Measurements from ENCODE around the gene NOTCH3. TPM values are rescaled to one million over a fixed set of nuclear protein-coding genes. Genes with fewer than 3 reads are reported as not detected.

Gene NOTCH3
- total RNA-seq, 1 experiment from 2014 or later = 44.7 TPM

DNA sequence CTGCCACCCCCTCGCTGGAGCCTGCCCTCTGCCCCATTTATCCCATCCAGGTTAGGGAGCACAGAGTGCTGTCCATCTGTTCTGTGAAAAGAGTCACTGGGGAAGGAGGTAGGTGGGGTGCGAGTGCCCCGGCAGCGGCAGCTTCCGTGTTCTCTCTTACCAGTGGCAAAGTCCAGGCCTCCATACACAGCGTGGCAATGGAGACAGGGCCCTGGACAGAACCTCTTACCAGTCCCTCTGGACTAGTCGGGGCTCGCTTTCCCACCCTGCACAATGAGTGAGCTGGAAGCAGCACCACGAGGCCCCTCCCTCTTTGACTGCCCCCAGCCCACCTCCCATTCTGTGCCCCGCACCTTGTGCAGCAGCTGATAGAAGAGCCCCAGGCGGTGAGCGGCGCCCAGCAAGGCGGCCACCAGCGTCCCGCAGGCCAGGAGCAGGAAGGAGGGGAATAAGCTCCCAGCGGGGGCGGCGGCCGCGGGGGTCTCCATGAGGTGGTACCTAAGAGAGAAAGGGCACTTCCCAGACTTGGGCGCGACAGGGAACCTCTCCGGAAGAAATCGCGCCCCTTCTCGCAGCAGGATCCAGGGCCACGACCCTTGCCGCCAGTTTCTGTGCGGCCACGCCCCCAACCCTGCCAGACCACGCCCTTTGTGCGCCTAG lies 76.1 kb downstream of the NOTCH3 start:
- H3K27me3 Mint-ChIP-seq (ENCODE audit: unreplicated experiment) = no peaks in the 10 kb centered on the region
- CTCF ChIA-PET = interaction anchor here (1.1 kb wide), 1 partner anchor 33 kb away, joined by 6 read pairs; no protein-coding TSS in a partner anchor
- intact Hi-C loops (cut with micrococcal nuclease; ENCODE audit: unreplicated experiment) = loop anchor here (1.0 kb wide), 1 partner anchor 26 kb away; no protein-coding TSS in a partner anchor
- H3K4me1 Mint-ChIP-seq (ENCODE audit: low read depth, unreplicated experiment) = no peaks in the 10 kb centered on the region
- peak overlapping the region; percentile 95 for H3K27ac Mint-ChIP-seq (ENCODE audit: unreplicated experiment)
- peaks cover 24% of the 10 kb centered on the region for H3K36me3 Mint-ChIP-seq (ENCODE audit: insufficient read depth, unreplicated experiment)
- H3K9me3 Mint-ChIP-seq (ENCODE audit: low read depth, unreplicated experiment) = no peaks in the 10 kb centered on the region
- DNase-seq = peak; percentile 6
- no TSS peak for BruUV-seq (replicated peaks)
- H3K4me3 Mint-ChIP-seq (ENCODE audit: low read depth, unreplicated experiment) = peak overlapping the region; percentile 89
- TF ChIP-seq, protein P1, sequence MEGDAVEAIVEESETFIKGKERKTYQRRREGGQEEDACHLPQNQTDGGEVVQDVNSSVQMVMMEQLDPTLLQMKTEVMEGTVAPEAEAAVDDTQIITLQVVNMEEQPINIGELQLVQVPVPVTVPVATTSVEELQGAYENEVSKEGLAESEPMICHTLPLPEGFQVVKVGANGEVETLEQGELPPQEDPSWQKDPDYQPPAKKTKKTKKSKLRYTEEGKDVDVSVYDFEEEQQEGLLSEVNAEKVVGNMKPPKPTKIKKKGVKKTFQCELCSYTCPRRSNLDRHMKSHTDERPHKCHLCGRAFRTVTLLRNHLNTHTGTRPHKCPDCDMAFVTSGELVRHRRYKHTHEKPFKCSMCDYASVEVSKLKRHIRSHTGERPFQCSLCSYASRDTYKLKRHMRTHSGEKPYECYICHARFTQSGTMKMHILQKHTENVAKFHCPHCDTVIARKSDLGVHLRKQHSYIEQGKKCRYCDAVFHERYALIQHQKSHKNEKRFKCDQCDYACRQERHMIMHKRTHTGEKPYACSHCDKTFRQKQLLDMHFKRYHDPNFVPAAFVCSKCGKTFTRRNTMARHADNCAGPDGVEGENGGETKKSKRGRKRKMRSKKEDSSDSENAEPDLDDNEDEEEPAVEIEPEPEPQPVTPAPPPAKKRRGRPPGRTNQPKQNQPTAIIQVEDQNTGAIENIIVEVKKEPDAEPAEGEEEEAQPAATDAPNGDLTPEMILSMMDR (IDR thresholded peaks at IDR 0.05; ENCODE audit: unreplicated experiment) = no peak

- Mint-ChIP-seq H3K4me1 (ENCODE audit: low read depth, unreplicated experiment) (no peaks in the 10 kb centered on the region), H3K27me3 (ENCODE audit: unreplicated experiment) (no peaks in the 10 kb centered on the region), H3K27ac (ENCODE audit: unreplicated experiment) (peak overlapping the region; percentile 95), H3K4me3 (ENCODE audit: low read depth, unreplicated experiment) (peak overlapping the region; percentile 89), H3K36me3 (ENCODE audit: insufficient read depth, unreplicated experiment) (peaks cover 24% of the 10 kb centered on the region), H3K9me3 (ENCODE audit: low read depth, unreplicated experiment) (no peaks in the 10 kb centered on the region)
- intact Hi-C loops (cut with micrococcal nuclease; ENCODE audit: unreplicated experiment) = no loop called here
- TF ChIP-seq, protein P1 (IDR thresholded peaks at IDR 0.05; ENCODE audit: unreplicated experiment) = no peak
- no TSS peak for BruUV-seq (replicated peaks)
- CTCF ChIA-PET = interaction anchor here (1.1 kb wide), 1 partner anchor 32 kb away, joined by 6 read pairs; no protein-coding TSS in a partner anchor
- DNase-seq = no peak
Measured at GRCh38 chr19:15123900-15124299, 76.9 kb downstream of the NOTCH3 start.

DNA sequence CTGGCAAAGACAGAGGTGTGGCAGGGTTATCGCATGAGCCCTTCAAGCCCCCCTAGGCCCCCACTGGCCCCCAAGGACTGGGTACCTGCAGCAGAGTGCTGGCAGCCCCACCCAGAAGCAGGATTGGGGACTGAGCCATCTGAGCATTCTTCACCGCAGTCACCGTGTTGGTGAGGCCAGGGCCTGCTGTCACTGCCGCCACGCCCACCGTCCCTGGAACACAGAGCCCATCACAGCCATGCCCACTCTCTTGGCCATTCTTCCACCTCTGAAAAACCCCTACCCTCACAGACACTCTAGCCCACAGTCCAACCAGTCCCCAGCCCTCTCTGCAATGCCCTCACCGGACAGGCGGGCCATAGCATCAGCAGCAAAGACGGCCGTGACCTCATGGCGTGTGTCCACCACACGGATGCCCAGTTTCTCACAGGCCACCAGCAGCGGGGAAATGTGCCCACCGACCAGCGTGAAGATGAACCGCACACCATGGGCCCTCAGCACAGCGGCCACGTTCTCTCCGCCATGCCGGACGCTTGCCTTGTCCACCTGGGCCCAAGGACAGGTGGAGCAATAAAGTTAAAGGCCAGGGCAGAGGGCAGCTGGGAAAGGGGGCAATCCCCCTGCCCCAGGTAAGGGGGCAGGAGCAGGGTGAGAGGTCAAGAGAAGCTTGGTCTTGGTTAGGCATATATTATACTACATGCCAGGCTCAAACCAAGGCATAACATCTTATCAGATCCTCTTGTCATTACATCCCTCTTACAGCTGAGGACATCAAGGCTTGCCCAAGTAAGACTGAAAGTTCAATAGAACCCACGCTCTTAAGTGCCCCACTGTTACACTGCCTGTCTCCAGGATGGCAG lies 77.5 kb downstream of the NOTCH3 start:
- no peak overlapping the region for H3K27ac Mint-ChIP-seq (ENCODE audit: unreplicated experiment)
- no peaks in the 10 kb centered on the region for H3K27me3 Mint-ChIP-seq (ENCODE audit: unreplicated experiment)
- CTCF ChIA-PET = no interaction called here
- intact Hi-C loops (cut with micrococcal nuclease; ENCODE audit: unreplicated experiment) = no loop called here
- peaks cover 30% of the 10 kb centered on the region for H3K36me3 Mint-ChIP-seq (ENCODE audit: insufficient read depth, unreplicated experiment)
- BruUV-seq (replicated peaks) = no TSS peak
- TF ChIP-seq, protein P1 (IDR thresholded peaks at IDR 0.05; ENCODE audit: unreplicated experiment) = no peak
- no peaks in the 10 kb centered on the region for H3K9me3 Mint-ChIP-seq (ENCODE audit: low read depth, unreplicated experiment)
- no peaks in the 10 kb centered on the region for H3K4me1 Mint-ChIP-seq (ENCODE audit: low read depth, unreplicated experiment)
- H3K4me3 Mint-ChIP-seq (ENCODE audit: low read depth, unreplicated experiment) = no peak overlapping the region
- no peak for DNase-seq

DNA sequence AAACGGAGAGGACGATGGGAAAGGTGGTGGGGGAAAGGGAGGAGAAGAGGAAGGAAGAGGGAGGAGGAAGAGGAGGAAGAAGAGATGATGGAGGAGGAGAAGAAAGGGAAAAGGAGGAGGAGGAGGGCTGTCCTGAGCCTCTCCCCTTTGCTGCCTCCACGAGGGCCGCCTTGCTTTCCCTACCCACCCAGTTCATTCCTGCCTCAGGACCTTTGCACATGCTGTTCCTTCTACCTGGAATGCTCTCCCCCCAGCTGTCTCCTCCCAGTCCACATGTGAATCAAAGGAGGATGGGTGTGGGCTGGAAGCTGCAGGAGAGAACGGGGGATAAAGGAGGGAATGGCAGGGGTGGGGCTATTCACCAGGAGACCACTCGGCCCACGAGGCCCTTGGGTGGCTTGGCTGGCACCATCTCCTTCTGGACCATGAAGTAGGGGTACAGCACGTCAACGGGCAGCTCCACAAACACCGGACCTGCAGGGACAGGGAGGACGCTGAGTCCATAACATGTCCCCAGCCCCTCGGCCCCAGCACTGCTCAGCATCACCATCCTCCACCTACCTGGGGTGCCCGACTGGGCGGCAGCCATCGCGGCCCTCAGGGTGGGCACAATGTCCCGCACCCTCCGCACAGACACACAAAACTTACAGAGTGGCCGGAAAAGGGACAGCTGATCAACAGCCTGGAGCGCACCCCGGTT lies 78.3 kb downstream of the NOTCH3 start:
- TF ChIP-seq, protein P1 (IDR thresholded peaks at IDR 0.05; ENCODE audit: unreplicated experiment) = no peak
- Mint-ChIP-seq H3K4me3 (ENCODE audit: low read depth, unreplicated experiment) (no peak overlapping the region), H3K36me3 (ENCODE audit: insufficient read depth, unreplicated experiment) (peaks cover 31% of the 10 kb centered on the region), H3K27me3 (ENCODE audit: unreplicated experiment) (no peaks in the 10 kb centered on the region), H3K9me3 (ENCODE audit: low read depth, unreplicated experiment) (no peaks in the 10 kb centered on the region), H3K4me1 (ENCODE audit: low read depth, unreplicated experiment) (no peaks in the 10 kb centered on the region), H3K27ac (ENCODE audit: unreplicated experiment) (no peak overlapping the region)
- intact Hi-C loops (cut with micrococcal nuclease; ENCODE audit: unreplicated experiment) = no loop called here
- BruUV-seq (replicated peaks) = TSS peak; percentile 2
- DNase-seq = no peak
- CTCF ChIA-PET = no interaction called here
